CD4-positive, alpha-beta T cell (primary cell): ENCODE measurements around the gene PWWP2A. TPM values are rescaled to one million over a fixed set of nuclear protein-coding genes. Genes with fewer than 3 reads are reported as not detected.
"Not testable (repeated sequence)": the region's sequence is repeated elsewhere in the genome, so short reads cannot be mapped to it uniquely, and the experiment has no call there.

Experiments
- ATAC-seq: fragments of 200-7000 bp; cut with Tn5 transposase; one replicate; pipeline ENCODE4 v1.10.0; 2022; ENCODE audit warnings: mild to moderate bottlenecking; ENCODE audit not compliant: poor library complexity
- CTCF ChIA-PET: fragments of 350-600 bp; sonication (Branson Sonifier 250); formaldehyde crosslinking; loops from one replicate; lab custom pipeline; 2021; ENCODE audit warnings: antibody characterized with exemption, inconsistent platforms; lab: Charles Lee
- POLR2A ChIA-PET: fragments of 350-600 bp; sonication (Branson Sonifier 250); formaldehyde crosslinking; loops from one replicate; lab custom pipeline; 2021; ENCODE audit warnings: antibody characterized with exemption, inconsistent platforms; lab: Charles Lee
- DNase-seq, 14 experiments: peaks; one replicate each; pipeline ENCODE4 v3.0.0-alpha.2; 2013 to 2020; ENCODE audit warnings: mixed read lengths in 2 of 14
- H3K27ac ChIP-seq, 2 donors: one replicate each; pipeline versions ENCODE4 v1.5.1 to v1.7.0; 2013; ENCODE audit warnings: low read length in 2 of 2, low read depth in 1 of 2, mild to moderate bottlenecking in 1 of 2
- H3K27me3 ChIP-seq, 2 experiments: 1 replicate in 1 of 2; 2 replicates in 1 of 2; pipeline versions ENCODE4 v1.6.1 to v1.7.0; 2013; ENCODE audit warnings: low read length in 2 of 2, control low read depth in 1 of 2, mild to moderate bottlenecking in 1 of 2, moderate library complexity in 1 of 2; ENCODE audit not compliant: insufficient read depth in 2 of 2, control insufficient read depth in 1 of 2
- H3K36me3 ChIP-seq: one replicate; pipeline ENCODE4 v1.6.1; 2013; ENCODE audit warnings: low read length, control low read depth; ENCODE audit not compliant: insufficient read depth
- H3K4me1 ChIP-seq: one replicate; pipeline ENCODE4 v1.6.1; 2013; ENCODE audit warnings: low read length, control low read depth; ENCODE audit not compliant: insufficient read depth
- H3K4me3 ChIP-seq: one replicate; pipeline ENCODE4 v1.5.1; 2013; ENCODE audit warnings: mild to moderate bottlenecking, low read length, moderate library complexity
- H3K9me3 ChIP-seq, 2 experiments: 1 replicate in 1 of 2; 2 replicates in 1 of 2; pipeline versions ENCODE4 v1.6.1 to v1.7.0; 2013; ENCODE audit warnings: low read length in 2 of 2, mild to moderate bottlenecking in 2 of 2, control low read depth in 1 of 2, moderate library complexity in 1 of 2; ENCODE audit not compliant: control insufficient read depth in 1 of 2, insufficient read depth in 1 of 2
- H3K27ac Mint-ChIP-seq: one replicate; pipeline ENCODE4 v1.8.0; 2020; ENCODE audit warnings: mixed read lengths
- H3K27me3 Mint-ChIP-seq: one replicate; pipeline ENCODE4 v1.8.0; 2021; ENCODE audit warnings: mixed read lengths
- H3K36me3 Mint-ChIP-seq: one replicate; pipeline ENCODE4 v1.8.0; 2021; ENCODE audit warnings: low read depth, mixed read lengths
- H3K4me1 Mint-ChIP-seq: one replicate; pipeline ENCODE4 v1.8.0; 2021; ENCODE audit warnings: low read depth, mixed read lengths
- H3K4me3 Mint-ChIP-seq: one replicate; pipeline ENCODE4 v1.8.0; 2020; ENCODE audit warnings: mild to moderate bottlenecking, mixed read lengths
- H3K9me3 Mint-ChIP-seq: one replicate; pipeline ENCODE4 v1.8.0; 2020; ENCODE audit warnings: mixed read lengths
- CTCF ChIP-seq: fragments of 200-600 bp; IDR thresholded peaks from one replicate; pipeline ENCODE4 v1.8.0; 2022; ENCODE audit warnings: antibody characterized with exemption, mild to moderate bottlenecking
- intact Hi-C, 2 experiments: fragments of 100-400 bp; cut with DNase I in 1 of 2; cut with micrococcal nuclease in 1 of 2; formaldehyde crosslinking; loops; one replicate each; pipeline versions ENCODE4 v1.15.1 to v1.9.0; 2023 to 2025; cut with DNase I, micrococcal nuclease
- total RNA-seq, 174 experiments: library from RNA in 2 of 174; stranded (reverse) in 2 of 174; gene quantifications; one replicate each; pipeline ENCODE4 v1.2.3 and lab custom pipeline; 2021 to 2026

The PWWP2A gene
- total RNA-seq, 2 experiments from 2014 or later = 18.2 to 23.2 TPM

DNA sequence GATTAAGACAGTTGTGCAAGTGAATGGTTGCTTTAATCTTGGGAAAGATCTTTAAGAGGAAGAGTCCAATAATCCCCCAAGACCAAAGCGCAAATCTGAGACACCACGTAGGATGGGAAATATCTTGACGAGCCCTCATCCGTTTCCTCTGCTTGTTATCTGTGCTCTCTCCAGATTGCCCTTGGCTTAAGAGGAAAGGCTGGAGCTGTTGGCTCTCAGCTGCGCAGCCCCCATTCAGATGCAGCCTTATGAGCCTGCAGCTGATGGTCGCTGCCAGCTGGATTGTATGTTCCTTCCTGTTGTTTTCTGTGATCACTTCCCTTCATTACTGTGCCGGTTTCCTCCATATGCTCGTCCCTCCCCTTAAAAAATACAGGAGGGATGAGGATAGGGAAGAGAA is 47.7 kb downstream of the PWWP2A start:
- no peak overlapping the region for H3K27ac ChIP-seq
- no peak overlapping the region for H3K27ac Mint-ChIP-seq
- no peak for ATAC-seq

DNA sequence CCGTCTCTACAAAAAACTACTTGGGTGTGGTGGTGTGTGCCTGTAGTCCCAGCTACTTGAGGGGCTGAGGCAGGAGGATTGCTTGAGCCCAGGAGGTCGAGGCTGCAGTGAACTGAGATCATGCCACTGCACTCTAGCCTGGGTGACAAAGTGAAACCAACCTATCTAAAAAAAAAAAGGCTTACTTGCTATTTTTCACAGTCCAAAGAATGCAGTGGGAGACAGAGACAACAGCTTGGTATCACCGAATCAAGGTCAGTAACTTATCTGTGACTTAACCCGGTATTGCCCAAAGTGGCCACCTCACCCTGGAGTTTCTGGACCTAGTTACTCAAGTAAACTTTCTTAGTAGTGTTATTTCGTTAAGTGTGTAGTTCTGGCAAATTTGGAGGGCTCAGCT is 50.1 kb downstream of the PWWP2A start:
- H3K27me3 Mint-ChIP-seq, DNase-seq, intact Hi-C loops, ATAC-seq, H3K4me3 ChIP-seq, H3K9me3 ChIP-seq, H3K9me3 Mint-ChIP-seq, POLR2A ChIA-PET, H3K27me3 ChIP-seq, H3K4me1 ChIP-seq, CTCF ChIA-PET, H3K27ac ChIP-seq, H3K27ac Mint-ChIP-seq, H3K4me3 Mint-ChIP-seq: not testable (repeated sequence)
- peaks cover 11% of the 10 kb centered on the region for H3K4me1 Mint-ChIP-seq
- peaks cover 35% of the 10 kb centered on the region for H3K36me3 Mint-ChIP-seq
- peaks cover 23% of the 10 kb centered on the region for H3K36me3 ChIP-seq

More for the DNA sequence above, 47.7 kb downstream of the PWWP2A start:
- H3K4me3 Mint-ChIP-seq = no peak overlapping the region
- H3K36me3 Mint-ChIP-seq = peaks cover 25% of the 10 kb centered on the region
- H3K27me3 ChIP-seq = no peaks in the 10 kb centered on the region
- no peak for TF ChIP-seq CTCF
- H3K9me3 Mint-ChIP-seq = no peaks in the 10 kb centered on the region
- H3K4me1 ChIP-seq = no peaks in the 10 kb centered on the region
- intact Hi-C loops = no loop called here
- H3K9me3 ChIP-seq = no peaks in the 10 kb centered on the region
- no peaks in the 10 kb centered on the region for H3K27me3 Mint-ChIP-seq
- H3K36me3 ChIP-seq = peaks cover 4% of the 10 kb centered on the region
- peaks cover 11% of the 10 kb centered on the region for H3K4me1 Mint-ChIP-seq
- DNase-seq = no peak
- no peak overlapping the region for H3K4me3 ChIP-seq
- ChIA-PET POLR2A (no interaction called here), CTCF (interaction anchor here (0.9 kb wide), 1 partner anchor 49 kb away, joined by 3 read pairs; no protein-coding TSS in a partner anchor)

DNA sequence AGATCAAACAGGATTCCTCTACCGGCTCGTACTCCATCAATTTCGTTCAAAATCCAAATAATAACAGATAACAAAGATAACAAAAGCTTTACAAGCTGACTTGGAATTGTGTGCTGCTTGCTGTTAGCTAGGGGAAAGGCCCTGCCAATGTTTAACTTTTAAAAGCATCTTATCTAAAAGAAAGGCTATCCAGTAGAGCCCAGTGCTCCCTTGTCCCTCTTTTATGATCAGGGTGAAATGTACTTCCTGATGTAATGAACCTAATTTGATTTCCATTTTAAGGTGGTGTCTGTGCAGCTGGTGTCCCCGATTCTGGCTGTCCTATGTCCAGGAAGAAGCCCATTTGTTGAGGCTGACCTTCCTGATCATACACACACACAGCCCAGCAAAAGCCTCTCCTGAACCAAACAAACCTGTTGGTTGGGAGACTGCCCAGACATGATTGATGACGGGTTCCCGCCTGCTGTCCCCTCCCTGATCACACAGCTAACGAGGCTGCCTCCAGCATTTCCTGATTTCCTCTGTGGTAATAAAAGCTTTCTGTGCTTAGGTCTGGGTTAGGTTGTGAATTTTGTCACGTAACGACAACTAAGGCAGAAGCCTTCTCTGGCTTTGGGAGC is 54.1 kb downstream of the PWWP2A start:
- Histone ChIP-seq H3K36me3 (peaks cover 47% of the 10 kb centered on the region), H3K27me3 (no peaks in the 10 kb centered on the region), H3K4me3 (no peak overlapping the region), H3K4me1 (no peaks in the 10 kb centered on the region), H3K27ac (no peak overlapping the region), H3K9me3 (no peaks in the 10 kb centered on the region)
- peaks cover 53% of the 10 kb centered on the region for H3K36me3 Mint-ChIP-seq
- POLR2A ChIA-PET = no interaction called here
- CTCF ChIA-PET = no interaction called here
- H3K9me3 Mint-ChIP-seq = no peaks in the 10 kb centered on the region
- no peaks in the 10 kb centered on the region for H3K27me3 Mint-ChIP-seq
- H3K4me1 Mint-ChIP-seq = no peaks in the 10 kb centered on the region
- H3K4me3 Mint-ChIP-seq = no peak overlapping the region
- ATAC-seq (no peak), DNase-seq (no peak)
- TF ChIP-seq CTCF = no peak
- no peak overlapping the region for H3K27ac Mint-ChIP-seq
- intact Hi-C loops = no loop called here

DNA sequence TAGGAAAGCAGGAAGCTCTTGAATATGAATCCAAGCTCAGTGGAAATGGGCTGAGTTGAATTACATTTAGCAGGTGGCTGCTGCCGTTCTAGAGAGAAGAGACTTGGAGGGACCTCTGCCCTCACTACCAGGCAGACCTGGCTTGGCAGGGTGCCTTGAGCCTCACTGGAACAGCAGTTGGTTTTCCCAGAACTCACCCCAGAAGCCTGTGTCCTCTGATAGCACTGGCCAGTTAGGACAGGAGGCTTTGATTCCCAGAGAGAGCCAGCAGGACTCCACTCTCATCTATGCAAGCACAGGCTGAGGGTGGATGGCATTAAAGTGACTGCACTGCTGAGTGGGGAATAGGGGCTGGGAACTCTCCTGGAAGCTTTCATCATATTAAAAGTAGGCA is 54.8 kb downstream of the PWWP2A start:
- no peaks in the 10 kb centered on the region for H3K4me1 ChIP-seq
- ChIA-PET POLR2A (no interaction called here), CTCF (no interaction called here)
- peaks cover 50% of the 10 kb centered on the region for H3K36me3 ChIP-seq
- H3K27ac ChIP-seq = no peak overlapping the region
- Mint-ChIP-seq H3K4me3 (no peak overlapping the region), H3K36me3 (peaks cover 60% of the 10 kb centered on the region), H3K4me1 (no peaks in the 10 kb centered on the region), H3K27me3 (no peaks in the 10 kb centered on the region), H3K9me3 (no peaks in the 10 kb centered on the region), H3K27ac (no peak overlapping the region)
- H3K9me3 ChIP-seq = no peaks in the 10 kb centered on the region
- no peak for ATAC-seq
- no peak for TF ChIP-seq CTCF
- no peak for DNase-seq
- no peak overlapping the region for H3K4me3 ChIP-seq
- intact Hi-C loops = no loop called here
- no peaks in the 10 kb centered on the region for H3K27me3 ChIP-seq
